IMR-90 (cell line): ENCODE data around the gene KCNH6.

Experiments used
- MAFK ChIP-seq: IDR thresholded peaks from 2 replicates; pipeline ENCODE4 v1.6.1; 2012; ENCODE audit warnings: low read depth, low read length, improper control_type of control experiment
- POLR2A ChIP-seq: IDR thresholded peaks from 2 replicates; pipeline ENCODE4 v1.6.1; 2012; ENCODE audit warnings: mild to moderate bottlenecking, low read depth, low read length
- RAD21 ChIP-seq: IDR thresholded peaks from 2 replicates; pipeline ENCODE4 v1.6.1; 2012; ENCODE audit warnings: low read length, improper control_type of control experiment
- RCOR1 ChIP-seq: IDR thresholded peaks from 2 replicates; pipeline ENCODE4 v1.6.1; 2012; ENCODE audit warnings: mild to moderate bottlenecking, low read length, improper control_type of control experiment; ENCODE audit not compliant: insufficient replicate concordance
- RFX5 ChIP-seq: IDR thresholded peaks from 2 replicates; pipeline ENCODE4 v1.8.0; 2012; ENCODE audit warnings: low read depth, mild to moderate bottlenecking, low read length, moderate library complexity
- TF ChIP-seq, protein P1 (sequence below): conservative IDR thresholded peaks from 2 replicates; pipeline ENCODE4 v1.5.1; 2012; ENCODE audit warnings: mild to moderate bottlenecking, low read depth, low read length, improper control_type of control experiment
- TF ChIP-seq, protein P2 (sequence below): fragments of 150-350 bp; IDR thresholded peaks from 2 replicates; pipeline ENCODE4 v1.6.1; 2017; ENCODE audit warnings: mild to moderate bottlenecking, antibody characterized with exemption, low read length, low read depth

DNA sequence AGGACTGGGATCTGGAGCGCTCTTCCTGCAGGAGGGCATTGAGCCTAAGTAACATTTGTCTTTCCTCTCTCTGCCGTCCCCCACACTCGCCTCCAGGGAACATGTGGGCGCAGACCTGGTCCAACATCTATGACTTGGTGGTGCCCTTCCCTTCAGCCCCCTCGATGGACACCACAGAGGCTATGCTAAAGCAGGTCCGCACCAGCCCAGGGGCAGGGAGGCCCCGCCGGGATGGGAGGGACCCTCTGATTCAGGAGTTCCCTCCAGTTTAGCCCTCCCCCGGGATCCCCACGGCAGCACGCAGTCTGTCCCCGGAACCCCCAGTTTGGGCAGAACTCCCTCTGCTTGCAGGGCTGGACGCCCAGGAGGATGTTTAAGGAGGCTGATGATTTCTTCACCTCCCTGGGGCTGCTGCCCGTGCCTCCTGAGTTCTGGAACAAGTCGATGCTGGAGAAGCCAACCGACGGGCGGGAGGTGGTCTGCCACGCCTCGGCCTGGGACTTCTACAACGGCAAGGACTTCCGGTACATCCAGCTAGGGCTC is 32.2 kb upstream of the KCNH6 start:
- TF ChIP-seq MAFK (no peak), RFX5 (no peak), POLR2A (no peak), RAD21 (no peak), RCOR1 (no peak)
- TF ChIP-seq, protein P1, sequence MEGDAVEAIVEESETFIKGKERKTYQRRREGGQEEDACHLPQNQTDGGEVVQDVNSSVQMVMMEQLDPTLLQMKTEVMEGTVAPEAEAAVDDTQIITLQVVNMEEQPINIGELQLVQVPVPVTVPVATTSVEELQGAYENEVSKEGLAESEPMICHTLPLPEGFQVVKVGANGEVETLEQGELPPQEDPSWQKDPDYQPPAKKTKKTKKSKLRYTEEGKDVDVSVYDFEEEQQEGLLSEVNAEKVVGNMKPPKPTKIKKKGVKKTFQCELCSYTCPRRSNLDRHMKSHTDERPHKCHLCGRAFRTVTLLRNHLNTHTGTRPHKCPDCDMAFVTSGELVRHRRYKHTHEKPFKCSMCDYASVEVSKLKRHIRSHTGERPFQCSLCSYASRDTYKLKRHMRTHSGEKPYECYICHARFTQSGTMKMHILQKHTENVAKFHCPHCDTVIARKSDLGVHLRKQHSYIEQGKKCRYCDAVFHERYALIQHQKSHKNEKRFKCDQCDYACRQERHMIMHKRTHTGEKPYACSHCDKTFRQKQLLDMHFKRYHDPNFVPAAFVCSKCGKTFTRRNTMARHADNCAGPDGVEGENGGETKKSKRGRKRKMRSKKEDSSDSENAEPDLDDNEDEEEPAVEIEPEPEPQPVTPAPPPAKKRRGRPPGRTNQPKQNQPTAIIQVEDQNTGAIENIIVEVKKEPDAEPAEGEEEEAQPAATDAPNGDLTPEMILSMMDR = no peak
- TF ChIP-seq, protein P2, sequence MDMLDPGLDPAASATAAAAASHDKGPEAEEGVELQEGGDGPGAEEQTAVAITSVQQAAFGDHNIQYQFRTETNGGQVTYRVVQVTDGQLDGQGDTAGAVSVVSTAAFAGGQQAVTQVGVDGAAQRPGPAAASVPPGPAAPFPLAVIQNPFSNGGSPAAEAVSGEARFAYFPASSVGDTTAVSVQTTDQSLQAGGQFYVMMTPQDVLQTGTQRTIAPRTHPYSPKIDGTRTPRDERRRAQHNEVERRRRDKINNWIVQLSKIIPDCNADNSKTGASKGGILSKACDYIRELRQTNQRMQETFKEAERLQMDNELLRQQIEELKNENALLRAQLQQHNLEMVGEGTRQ = no peak
